ENCODE measurements around the gene FIBP.

FIBP gene

DNA sequence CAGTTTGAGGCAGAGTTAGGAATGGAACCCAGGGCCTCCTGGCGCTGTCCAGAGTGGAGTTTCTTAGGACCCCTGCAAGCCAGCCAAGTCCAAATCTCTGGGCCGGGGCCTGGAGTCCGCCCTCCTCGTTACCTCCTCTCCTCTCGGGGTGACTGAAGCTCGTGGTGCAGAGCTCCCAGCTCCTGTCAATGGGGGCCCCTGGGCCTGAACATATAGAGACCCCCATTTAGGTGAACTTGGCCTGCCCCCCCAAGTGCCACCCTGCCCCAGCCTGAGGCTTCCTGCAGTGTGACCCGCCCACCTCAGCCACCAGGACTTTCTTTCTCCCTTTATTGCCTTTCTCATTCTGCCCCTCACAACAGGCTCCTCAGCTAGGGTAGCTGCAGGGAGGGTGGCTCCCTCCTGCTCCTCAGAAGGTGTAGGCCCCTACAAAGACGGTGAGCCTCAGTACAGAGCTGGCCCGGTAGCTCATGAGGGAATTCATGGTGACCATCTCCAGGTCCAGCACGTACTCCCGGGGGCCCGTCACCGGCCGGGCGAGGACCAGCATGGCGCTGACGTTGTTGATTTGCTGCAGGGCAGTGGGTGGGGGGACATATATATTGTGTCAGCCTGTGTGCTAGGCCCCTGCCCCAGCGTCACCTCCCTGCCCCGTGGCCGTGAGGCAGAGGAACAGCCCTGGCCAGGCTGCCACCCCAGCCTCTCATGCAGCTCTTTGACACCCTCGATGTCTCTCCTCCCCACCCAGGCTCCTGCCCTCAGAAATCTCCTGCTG, 21.6 kb downstream of the FIBP start:
- H4K20me1 ChIP-seq: peaks cover 93% of the 10 kb centered on the region
- peaks cover 33% of the 10 kb centered on the region for H3K4me1 ChIP-seq
- H3K9me3 ChIP-seq: no peaks in the 10 kb centered on the region
- no peak overlapping the region for H3K4me2 ChIP-seq
- TF ChIP-seq Cebpa-rat (IDR thresholded peaks at IDR 0.05): no peak
- peaks cover 20% of the 10 kb centered on the region for H3K27me3 ChIP-seq
- peaks cover 68% of the 10 kb centered on the region for H3K36me3 ChIP-seq
- H3K27ac ChIP-seq: no peak overlapping the region
- no peak overlapping the region for H3K4me3 ChIP-seq
- H3K9ac ChIP-seq: no peak overlapping the region

DNA sequence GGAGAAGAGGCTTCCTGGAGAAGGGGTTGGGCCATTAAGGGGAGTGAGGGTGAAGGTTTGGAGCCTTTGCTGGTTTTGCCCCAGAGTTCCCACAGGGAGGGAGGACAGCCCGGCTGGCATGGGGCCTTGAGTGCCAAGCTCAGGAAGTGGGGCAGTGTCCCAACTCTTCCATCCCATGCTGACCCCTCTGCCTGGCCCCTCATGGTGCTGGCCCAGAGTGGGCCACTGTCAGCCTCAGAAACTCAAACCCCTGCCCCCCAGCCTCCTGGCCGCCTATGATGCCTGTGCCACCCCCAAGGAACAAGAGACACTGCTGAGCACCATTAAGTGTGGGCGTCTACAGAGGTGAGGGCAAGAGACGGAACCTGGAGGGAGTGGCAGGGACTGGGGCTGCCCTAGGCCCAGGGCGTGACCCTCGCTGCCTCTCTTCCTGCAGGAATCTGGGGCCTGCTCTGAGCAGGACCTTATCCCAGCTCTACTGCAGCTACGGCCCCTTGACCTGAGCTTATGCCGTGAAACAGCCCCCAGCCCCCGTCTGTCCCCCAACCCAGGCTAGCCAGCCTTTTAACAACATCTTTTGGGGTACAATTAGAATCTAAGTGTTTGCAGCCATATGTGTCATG, 22.6 kb downstream of the FIBP start:
- Histone ChIP-seq H3K27ac (no peak overlapping the region), H3K27me3 (peaks cover 18% of the 10 kb centered on the region), H3K36me3 (peaks cover 70% of the 10 kb centered on the region), H3K9me3 (no peaks in the 10 kb centered on the region), H3K4me2 (no peak overlapping the region), H4K20me1 (peaks cover 90% of the 10 kb centered on the region), H3K4me1 (peaks cover 30% of the 10 kb centered on the region), H3K4me3 (no peak overlapping the region), H3K9ac (no peak overlapping the region)
- TF ChIP-seq Cebpa-rat (IDR thresholded peaks at IDR 0.05): no peak

DNA sequence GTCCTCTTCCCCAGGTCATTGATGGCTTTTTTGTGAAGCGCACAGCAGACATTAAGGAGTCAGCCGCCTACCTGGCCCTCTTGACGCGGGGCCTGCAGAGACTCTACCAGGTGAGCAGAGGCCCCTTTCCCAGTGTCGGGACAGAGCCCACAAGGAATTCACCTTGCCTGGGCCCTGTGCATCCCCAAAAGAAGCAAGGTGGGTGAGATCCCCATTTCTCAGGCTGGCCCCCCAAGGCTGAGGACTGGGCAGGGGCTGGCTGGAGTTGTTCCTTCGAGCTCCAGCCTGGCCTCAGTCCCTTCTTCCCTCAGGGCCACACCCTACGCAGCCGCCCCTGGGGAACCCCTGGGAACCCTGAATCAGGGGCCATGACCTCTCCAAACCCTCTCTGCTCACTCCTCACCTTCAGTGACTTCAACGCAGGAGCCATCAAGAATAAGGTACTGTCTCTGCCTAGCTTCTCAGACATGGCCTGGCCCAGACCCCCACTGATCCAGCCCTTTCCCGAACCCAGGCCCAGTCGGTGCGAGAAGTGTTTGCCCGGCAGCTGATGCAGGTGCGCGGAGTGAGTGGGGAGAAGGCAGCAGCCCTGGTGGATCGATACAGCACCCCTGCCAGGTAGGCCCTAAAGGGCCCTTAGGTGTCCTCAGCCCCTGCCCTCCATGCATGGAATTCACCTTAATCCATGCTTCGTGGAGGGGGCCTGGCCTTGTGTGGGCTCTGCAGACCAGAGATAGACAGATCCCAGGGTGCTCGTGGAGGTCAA, 23.4 kb downstream of the FIBP start:
- Histone ChIP-seq H3K4me1 (peaks cover 24% of the 10 kb centered on the region), H3K27me3 (peaks cover 16% of the 10 kb centered on the region), H3K4me2 (no peak overlapping the region), H3K9ac (no peak overlapping the region), H4K20me1 (peaks cover 82% of the 10 kb centered on the region), H3K27ac (no peak overlapping the region), H3K4me3 (no peak overlapping the region), H3K36me3 (peaks cover 70% of the 10 kb centered on the region), H3K9me3 (no peaks in the 10 kb centered on the region)
- no peak for TF ChIP-seq Cebpa-rat (IDR thresholded peaks at IDR 0.05)

DNA sequence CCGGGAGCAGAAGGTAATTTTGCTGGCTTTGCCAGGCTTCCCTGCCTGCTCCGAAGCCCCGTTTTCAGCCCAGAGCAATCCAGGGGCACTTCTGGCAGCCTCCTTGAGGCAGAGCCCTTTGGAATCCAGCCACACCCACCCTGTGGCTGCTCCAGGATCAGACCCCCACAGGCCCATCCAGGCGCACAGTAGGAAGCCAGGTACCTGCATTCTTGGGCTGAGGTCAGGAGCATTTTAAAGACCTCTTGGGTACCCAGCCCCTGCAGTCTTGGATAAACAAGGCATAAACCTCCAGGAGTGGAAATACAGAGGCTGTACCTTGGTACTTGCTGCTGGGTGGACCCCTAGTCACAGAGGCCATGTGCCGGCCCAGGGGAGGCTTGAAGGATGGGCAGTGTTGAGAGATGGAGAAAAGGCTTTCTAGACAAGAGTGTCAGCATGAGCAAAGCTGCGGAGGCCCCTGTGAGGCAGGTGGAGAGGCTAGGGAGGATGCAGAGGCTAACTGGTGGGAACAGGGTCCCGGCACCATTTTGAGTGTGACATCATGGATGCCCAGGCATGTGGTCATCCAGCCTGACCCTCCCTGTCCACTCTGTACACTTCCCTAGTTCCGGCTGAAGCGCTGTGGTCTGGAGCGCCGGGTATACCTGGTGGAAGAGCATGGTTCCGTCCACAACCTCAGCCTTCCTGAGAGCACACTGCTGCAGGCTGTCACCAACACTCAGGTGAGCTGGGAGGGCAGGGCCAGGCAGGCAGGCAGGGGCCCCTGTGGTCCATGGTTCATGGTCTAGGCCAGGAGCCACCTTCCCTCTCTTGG, 24.2 kb downstream of the FIBP start:
- Histone ChIP-seq H3K27ac (no peak overlapping the region), H3K27me3 (peaks cover 8% of the 10 kb centered on the region; the same call in 1 of the 2 replicates), H3K4me1 (peaks cover 20% of the 10 kb centered on the region), H4K20me1 (peaks cover 75% of the 10 kb centered on the region), H3K9me3 (no peaks in the 10 kb centered on the region), H3K36me3 (peaks cover 70% of the 10 kb centered on the region), H3K4me3 (no peak overlapping the region), H3K4me2 (no peak overlapping the region), H3K9ac (no peak overlapping the region)
- no peak for TF ChIP-seq Cebpa-rat (IDR thresholded peaks at IDR 0.05)

DNA sequence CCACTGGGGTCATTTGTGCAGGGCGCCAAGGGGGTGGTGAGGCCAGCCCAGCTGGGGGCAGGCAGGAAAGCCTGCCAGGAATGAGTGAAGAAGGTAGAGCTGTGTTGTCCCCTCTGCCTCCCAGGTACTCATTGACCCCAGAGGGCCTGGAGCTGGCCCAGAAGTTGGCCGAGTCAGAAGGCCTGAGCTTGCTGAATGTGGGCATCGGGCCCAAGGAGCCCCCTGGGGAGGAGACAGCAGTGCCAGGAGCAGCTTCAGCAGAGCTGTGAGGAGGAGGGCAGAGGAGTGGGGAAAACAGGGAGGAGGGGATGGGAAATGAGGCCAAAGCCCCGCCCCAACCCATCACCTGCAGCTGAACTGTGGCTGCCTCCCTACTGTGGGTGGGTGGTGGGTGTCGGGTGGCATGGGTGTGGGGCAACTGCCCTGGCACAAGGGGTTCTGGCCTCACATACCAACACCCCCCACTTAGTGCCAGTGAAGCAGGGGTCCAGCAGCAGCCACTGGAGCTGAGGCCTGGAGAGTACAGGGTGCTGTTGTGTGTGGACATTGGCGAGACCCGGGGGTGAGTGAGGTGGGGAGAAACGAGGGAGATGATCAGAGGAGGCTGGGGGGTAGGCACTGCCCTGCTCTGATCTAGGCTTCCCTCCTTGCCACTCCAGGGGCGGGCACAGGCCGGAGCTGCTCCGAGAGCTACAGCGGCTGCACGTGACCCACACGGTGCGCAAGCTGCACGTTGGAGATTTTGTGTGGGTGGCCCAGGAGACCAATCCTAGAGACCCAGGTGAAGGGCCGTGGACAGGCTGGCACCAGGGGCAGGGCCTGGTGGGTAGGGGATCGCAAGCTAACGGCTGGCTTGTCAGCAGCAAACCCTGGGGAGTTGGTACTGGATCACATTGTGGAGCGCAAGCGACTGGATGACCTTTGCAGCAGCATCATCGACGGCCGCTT, 25.1 kb downstream of the FIBP start:
- 0 out of 2 replicates have a peak, but pooled peaks cover under 1% of the 10 kb centered on the region for H3K27me3 ChIP-seq
- H4K20me1 ChIP-seq: peaks cover 66% of the 10 kb centered on the region
- H3K9ac ChIP-seq: 0 out of 2 replicates have a peak overlapping the region, but pooled peaks have one; percentile 22
- H3K27ac ChIP-seq: no peak overlapping the region
- H3K9me3 ChIP-seq: no peaks in the 10 kb centered on the region
- no peak for TF ChIP-seq Cebpa-rat (IDR thresholded peaks at IDR 0.05)
- H3K36me3 ChIP-seq: peaks cover 66% of the 10 kb centered on the region
- no peak overlapping the region for H3K4me3 ChIP-seq
- H3K4me1 ChIP-seq: peaks cover 26% of the 10 kb centered on the region
- no peak overlapping the region for H3K4me2 ChIP-seq

DNA sequence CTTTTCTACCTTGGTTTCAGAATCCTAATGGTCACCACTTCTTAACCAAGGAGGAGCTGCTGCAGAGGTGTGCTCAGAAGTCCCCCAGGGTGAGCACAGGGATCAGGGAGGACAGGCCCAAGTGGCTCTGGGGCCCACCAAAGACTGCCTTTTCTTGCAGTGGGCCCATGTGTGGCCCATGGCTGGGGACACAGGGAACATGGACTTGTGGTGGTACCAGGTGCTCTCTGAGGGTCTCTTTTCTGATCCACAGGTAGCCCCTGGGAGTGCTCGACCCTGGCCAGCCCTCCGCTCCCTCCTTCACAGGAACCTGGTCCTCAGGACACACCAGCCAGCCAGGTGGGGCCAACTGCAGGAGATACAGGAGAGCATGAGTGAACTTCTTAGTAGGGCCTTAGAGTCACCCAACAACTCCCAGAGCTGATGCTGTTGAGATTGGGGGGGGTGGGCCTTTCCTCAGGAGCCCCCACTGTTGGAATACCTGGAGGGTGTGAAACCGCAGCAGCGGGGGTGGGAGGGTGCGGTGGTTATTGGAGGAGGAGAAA, 26.0 kb downstream of the FIBP start:
- peak overlapping the region; percentile 89 for H3K4me2 ChIP-seq

DNA sequence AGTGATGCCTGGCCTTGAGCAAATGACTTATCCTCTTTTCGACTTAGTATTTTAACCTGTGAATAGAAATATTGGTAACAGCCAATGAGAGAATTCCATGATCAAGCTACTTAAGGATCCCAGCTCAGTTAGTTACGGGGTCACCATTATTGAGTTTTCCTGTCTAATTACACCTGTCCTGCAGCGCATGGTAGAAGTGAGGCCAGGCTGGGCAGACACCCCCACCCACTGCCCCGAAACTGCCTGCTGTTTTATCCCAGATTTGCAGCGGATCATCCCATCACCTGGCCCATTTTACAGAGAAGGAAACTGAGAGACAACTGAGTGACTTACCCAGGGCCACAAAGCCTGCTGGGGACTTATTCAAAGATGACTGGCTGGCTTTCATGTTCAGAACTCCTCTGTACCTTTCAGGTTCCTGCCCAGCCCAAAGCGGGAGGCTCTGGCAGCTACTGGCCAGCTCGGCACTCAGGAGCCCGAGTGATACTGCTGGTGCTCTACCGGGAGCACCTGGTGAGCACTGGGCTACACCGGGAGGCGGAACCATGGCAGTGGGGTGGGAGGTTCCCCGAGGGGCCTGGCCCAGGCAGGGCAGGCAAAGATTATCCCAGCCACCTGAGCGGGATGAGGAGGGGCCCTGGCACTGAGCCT, 26.6 kb downstream of the FIBP start:
- Histone ChIP-seq H3K27ac (peak overlapping the region; percentile 86; the same call in 1 of the 2 replicates), H3K9me3 (no peaks in the 10 kb centered on the region), H3K36me3 (peaks cover 53% of the 10 kb centered on the region), H3K9ac (peak overlapping the region; percentile 96), H3K27me3 (no peaks in the 10 kb centered on the region), H3K4me3 (peak overlapping the region; percentile 91), H4K20me1 (peaks cover 66% of the 10 kb centered on the region), H3K4me2 (peak overlapping the region; percentile 89), H3K4me1 (peaks cover 28% of the 10 kb centered on the region)
- TF ChIP-seq Cebpa-rat (IDR thresholded peaks at IDR 0.05): no peak

More for the DNA sequence above, 26.0 kb downstream of the FIBP start:
- no peak overlapping the region for H3K27ac ChIP-seq
- H4K20me1 ChIP-seq: peaks cover 66% of the 10 kb centered on the region
- H3K27me3 ChIP-seq: no peaks in the 10 kb centered on the region
- H3K9ac ChIP-seq: 0 out of 2 replicates have a peak overlapping the region, but pooled peaks have one; percentile 96
- H3K4me1 ChIP-seq: peaks cover 26% of the 10 kb centered on the region
- H3K9me3 ChIP-seq: no peaks in the 10 kb centered on the region
- peaks cover 58% of the 10 kb centered on the region for H3K36me3 ChIP-seq
- peak overlapping the region; percentile 91; the same call in 1 of the 2 replicates for H3K4me3 ChIP-seq
- TF ChIP-seq Cebpa-rat (IDR thresholded peaks at IDR 0.05): no peak

DNA sequence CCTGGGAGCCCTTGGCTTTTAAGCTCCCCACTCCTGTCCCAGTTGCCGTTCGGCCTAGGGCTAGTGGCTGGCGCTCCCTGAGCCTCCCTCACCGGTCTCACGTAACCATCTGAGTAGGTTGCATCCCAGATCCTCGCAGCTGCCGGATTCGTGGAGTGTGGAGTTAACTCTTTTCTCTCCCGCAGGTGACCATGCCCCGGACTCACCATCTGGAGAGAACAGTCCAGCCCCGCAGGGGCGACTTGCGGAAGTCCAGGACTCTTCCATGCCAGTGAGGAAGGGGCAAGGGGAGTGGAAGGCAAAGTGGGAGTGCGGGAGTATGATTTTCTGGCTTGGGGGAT, 27.1 kb downstream of the FIBP start:
- H3K36me3 ChIP-seq: peaks cover 53% of the 10 kb centered on the region

More for the DNA sequence above, 27.1 kb downstream of the FIBP start:
- no peak for TF ChIP-seq Cebpa-rat (IDR thresholded peaks at IDR 0.05)
- peak overlapping the region; percentile 96 for H3K9ac ChIP-seq
- peaks cover 66% of the 10 kb centered on the region for H4K20me1 ChIP-seq
- H3K9me3 ChIP-seq: no peaks in the 10 kb centered on the region
- peak overlapping the region; percentile 89 for H3K4me2 ChIP-seq
- H3K4me1 ChIP-seq: peaks cover 33% of the 10 kb centered on the region
- no peaks in the 10 kb centered on the region for H3K27me3 ChIP-seq
- H3K4me3 ChIP-seq: peak overlapping the region; percentile 91
- H3K27ac ChIP-seq: peak overlapping the region; percentile 86

All from BLaER1 (cell line).